Embryonic facial prominence (tissue), 1 donor: ENCODE measurements around the gene STPG1.
"Not testable (repeated sequence)": the region's sequence is repeated elsewhere in the genome, so short reads cannot be mapped to it uniquely, and the experiment has no call there.

Experiments used
- DNase-seq: peaks from one replicate; pipeline ENCODE4 v3.0.0-alpha.2; 2016; ENCODE audit errors: extremely low spot score

The STPG1 gene

GRCh38 chr1:24413350-24414163 is at the start of gene STPG1:
STPG1 (minus strand) TSS chr1:24413782; CDS start chr1:24401388, 12,394 bp downstream.
- no peak for DNase-seq

GRCh38 chr1:24462128-24462527 is 48.5 kb upstream of the STPG1 start:
- DNase-seq, result not testable (repeated sequence)

GRCh38 chr1:24459551-24460266 is 46.1 kb upstream of the STPG1 start:
- no peak for DNase-seq

- no peak for DNase-seq
Measured at GRCh38 chr1:24457866-24458265, 44.3 kb upstream of the STPG1 start.

GRCh38 chr1:24455272-24455671 is 41.7 kb upstream of the STPG1 start:
- no peak for DNase-seq

- no peak for DNase-seq
Measured at GRCh38 chr1:24454673-24455072, 41.1 kb upstream of the STPG1 start.

- no peak for DNase-seq
Measured at GRCh38 chr1:24452922-24453485, 39.4 kb upstream of the STPG1 start.

- no peak for DNase-seq
Measured at GRCh38 chr1:24451746-24452145, 38.2 kb upstream of the STPG1 start.

GRCh38 chr1:24450857-24451397 is 37.3 kb upstream of the STPG1 start:
- DNase-seq, result no peak

- DNase-seq, result no peak
Measured at GRCh38 chr1:24450316-24450715, 36.7 kb upstream of the STPG1 start.

GRCh38 chr1:24446446-24446845 is 32.9 kb upstream of the STPG1 start:
- DNase-seq, result not testable (repeated sequence)

- DNase-seq, result peak; percentile 22
Measured at GRCh38 chr1:24443241-24443656, 29.7 kb upstream of the STPG1 start.

GRCh38 chr1:24442764-24443163 is 29.2 kb upstream of the STPG1 start:
- no peak for DNase-seq

- no peak for DNase-seq
Measured at GRCh38 chr1:24441996-24442668, 28.6 kb upstream of the STPG1 start.

- no peak for DNase-seq
Measured at GRCh38 chr1:24441480-24441879, 27.9 kb upstream of the STPG1 start.

- DNase-seq, result no peak
Measured at GRCh38 chr1:24440436-24440835, 26.9 kb upstream of the STPG1 start.

- DNase-seq, result no peak
Measured at GRCh38 chr1:24438423-24438901, 24.9 kb upstream of the STPG1 start.

- no peak for DNase-seq
Measured at GRCh38 chr1:24437631-24438396, 24.2 kb upstream of the STPG1 start.

- no peak for DNase-seq
Measured at GRCh38 chr1:24435782-24436365, 22.3 kb upstream of the STPG1 start.

GRCh38 chr1:24427545-24427862 is 13.9 kb upstream of the STPG1 start:
- no peak for DNase-seq
